BJ (cell line): ENCODE data around the gene PDIA5. TPM values are rescaled to one million over a fixed set of nuclear protein-coding genes. Genes with fewer than 3 reads are reported as not detected.

Source experiments
- CTCF ChIA-PET: fragments of 350-600 bp; formaldehyde crosslinking; extraction: SDS; loops from one replicate; lab custom pipeline; 2021; ENCODE audit warnings: antibody characterized with exemption, inconsistent platforms; lab: Yijun Ruan, JAX
- POLR2A ChIA-PET: fragments of 300-600 bp; sonication (Branson Sonifier 250); formaldehyde crosslinking; extraction: SDS; loops from one replicate; lab custom pipeline; 2021; ENCODE audit warnings: antibody characterized with exemption; lab: Charles Lee
- DNase-seq: peaks from one replicate; pipeline ENCODE4 v3.0.0-alpha.2; 2011; ENCODE audit warnings: low read depth
- H3K27me3 ChIP-seq: 2 replicates; pipeline ENCODE4 v1.6.0; 2011; ENCODE audit warnings: low read length; ENCODE audit not compliant: control insufficient read depth, insufficient read depth
- H3K36me3 ChIP-seq: 2 replicates; pipeline ENCODE4 v1.5.1; 2011; ENCODE audit warnings: low read length; ENCODE audit not compliant: control insufficient read depth, insufficient read depth
- H3K4me3 ChIP-seq: 2 replicates; pipeline ENCODE4 v1.5.1; 2011; ENCODE audit warnings: low read depth, mild to moderate bottlenecking, control low read depth, low read length
- CTCF ChIP-seq: IDR thresholded peaks from 2 replicates; pipeline ENCODE4 v1.5.1; 2011; ENCODE audit warnings: low read depth, mild to moderate bottlenecking, control low read depth, inconsistent platforms, low read length, moderate library complexity; ENCODE audit not compliant: insufficient read depth
- polyA plus RNA-seq: library from polyadenylated mRNA; depleted of rRNA; stranded (reverse); fragments of >200 nt; gene quantifications from 2 replicates; pipeline ENCODE4 v1.2.3, GENCODE V29; 2011

PDIA5 gene
- polyA plus RNA-seq, 1 experiment = 47.3 TPM

- DNase-seq = no peak
- CTCF ChIA-PET = interaction anchor here (0.6 to 4.1 kb wide), 16 partner anchors 8 to 532 kb away, joined by 3 to 46 read pairs (median 4); no protein-coding TSS in a partner anchor
- peaks cover 73% of the 10 kb centered on the region for H3K27me3 ChIP-seq
- peak overlapping the region; percentile 8; the same call in 1 of the 2 replicates for H3K4me3 ChIP-seq
- POLR2A ChIA-PET = no interaction called here
- TF ChIP-seq CTCF = no peak
- H3K36me3 ChIP-seq = no peaks in the 10 kb centered on the region
Measured at GRCh38 chr3:123026565-123027291, 40.1 kb upstream of the PDIA5 start.

- peaks cover 72% of the 10 kb centered on the region for H3K27me3 ChIP-seq
- H3K36me3 ChIP-seq = no peaks in the 10 kb centered on the region
- no peak for TF ChIP-seq CTCF
- CTCF ChIA-PET = interaction anchor here (0.6 to 4.1 kb wide), 34 partner anchors 9 to 549 kb away, joined by 3 to 46 read pairs (median 4); no protein-coding TSS in a partner anchor
- DNase-seq = no peak
- H3K4me3 ChIP-seq = peak within 1 kb of the TSS; percentile 34
- POLR2A ChIA-PET = interaction anchor here (0.6 kb wide), 1 partner anchor 110 kb away, joined by 3 read pairs; no protein-coding TSS in a partner anchor
Measured at GRCh38 chr3:123027292-123028232, 39.3 kb upstream of the PDIA5 start, which contains the start of gene SEMA5B. Gene SEMA5B, minus strand, starts transcription at chr3:123027763. Its CDS starts 66,500 bp downstream, at chr3:122961263.

- TF ChIP-seq CTCF = peak; percentile 61
- peaks cover 69% of the 10 kb centered on the region for H3K27me3 ChIP-seq
- no peak for DNase-seq
- POLR2A ChIA-PET = no interaction called here
- CTCF ChIA-PET = interaction anchor here (0.6 to 4.1 kb wide), 26 partner anchors 8 to 548 kb away, joined by 3 to 46 read pairs (median 4); no protein-coding TSS in a partner anchor
- no peaks in the 10 kb centered on the region for H3K36me3 ChIP-seq
- H3K4me3 ChIP-seq = peak overlapping the region; percentile 34
Measured at GRCh38 chr3:123028233-123028828, 38.5 kb upstream of the PDIA5 start.

GRCh38 chr3:123031051-123031450 lies 35.8 kb upstream of the PDIA5 start:
- ChIA-PET POLR2A (no interaction called here), CTCF (interaction anchor here (2.1 to 4.1 kb wide), 2 partner anchors 11 to 89 kb away, joined by 5 to 33 read pairs; no protein-coding TSS in a partner anchor)
- DNase-seq = no peak
- no peaks in the 10 kb centered on the region for H3K36me3 ChIP-seq
- no peak overlapping the region for H3K4me3 ChIP-seq
- no peak for TF ChIP-seq CTCF
- H3K27me3 ChIP-seq = peaks cover 51% of the 10 kb centered on the region
